K562 (cell line): ENCODE data around the gene OR2F2. TPM values are rescaled to one million over a fixed set of nuclear protein-coding genes. Genes with fewer than 3 reads are reported as not detected.

Source experiments
- ARID3A ChIP-seq: IDR thresholded peaks from 2 replicates; pipeline ENCODE4 v1.6.1; 2012; ENCODE audit warnings: low read depth, low read length, improper control_type of control experiment, borderline replicate concordance
- BCOR ChIP-seq: fragments of 450-650 bp; IDR thresholded peaks from 2 replicates; pipeline ENCODE4 v1.6.1; 2016
- CBFA2T2 ChIP-seq: fragments of 450-650 bp; conservative IDR thresholded peaks from 2 replicates; pipeline ENCODE4 v1.6.1; 2017; ENCODE audit warnings: mild to moderate bottlenecking
- CHD2 ChIP-seq: IDR thresholded peaks from 2 replicates; pipeline ENCODE4 v1.6.1; 2011; ENCODE audit warnings: low read depth, low read length
- FOXJ3 ChIP-seq: sonication (generic); formaldehyde crosslinking; IDR thresholded peaks from 2 replicates; pipeline ENCODE4 v1.4.0; 2020; ENCODE audit warnings: mild to moderate bottlenecking, missing genetic modification reagents
- IFI16 ChIP-seq: fragments of 250-450 bp; sonication (Bioruptor Pico); IDR thresholded peaks from 2 replicates; pipeline ENCODE4 v2.1.2; 2022; ENCODE audit warnings: mild to moderate bottlenecking, inconsistent platforms
- KLF1 ChIP-seq: fragments of 450-650 bp; IDR thresholded peaks from 2 replicates; pipeline ENCODE4 v1.6.1; 2016; ENCODE audit warnings: missing genetic modification characterization, missing compliant biosample characterization
- MAFK ChIP-seq: IDR thresholded peaks from 2 replicates; pipeline ENCODE4 v1.6.1; 2011; ENCODE audit warnings: low read length, improper control_type of control experiment
- PHB ChIP-seq: fragments of 250-450 bp; sonication (Bioruptor Pico); IDR thresholded peaks from 2 replicates; pipeline ENCODE4 v1.5.0; 2021
- RB1 ChIP-seq: fragments of 450-650 bp; IDR thresholded peaks from 2 replicates; pipeline ENCODE4 v1.6.1; 2017; ENCODE audit warnings: low read depth, mild to moderate bottlenecking
- RHOXF2B ChIP-seq: fragments of 250-450 bp; sonication (Bioruptor Pico); conservative IDR thresholded peaks from 2 replicates; pipeline ENCODE4 v1.5.1; 2021
- SP2 ChIP-seq: IDR thresholded peaks from 2 replicates; pipeline ENCODE4 v1.6.1; 2011; ENCODE audit warnings: mild to moderate bottlenecking, low read depth, low read length, moderate library complexity; ENCODE audit not compliant: poor library complexity, severe bottlenecking; ENCODE audit errors: extremely low read depth
- TSHZ1 ChIP-seq: fragments of 250-450 bp; sonication (Bioruptor Pico); IDR thresholded peaks from 2 replicates; pipeline ENCODE4 v1.4.0; 2020; ENCODE audit warnings: mild to moderate bottlenecking, moderate library complexity
- UBTF ChIP-seq, 2 experiments: IDR thresholded peaks; 2 replicates each; pipeline ENCODE4 v1.6.1; 2012; ENCODE audit warnings: improper control_type of control experiment in 2 of 2, low read depth in 2 of 2, low read length in 2 of 2, borderline replicate concordance in 1 of 2
- WHSC1 ChIP-seq: IDR thresholded peaks from one replicate; pipeline ENCODE4 v1.6.1; 2012; ENCODE audit warnings: low read length, control low read depth, inconsistent platforms
- ZNF274 ChIP-seq: IDR thresholded peaks from 2 replicates; pipeline ENCODE4 v1.6.1; 2011; ENCODE audit warnings: low read depth, mild to moderate bottlenecking, low read length, moderate library complexity, borderline replicate concordance
- ZNF324 ChIP-seq: fragments of 250-450 bp; sonication (Bioruptor Pico); IDR thresholded peaks from 2 replicates; pipeline ENCODE4 v1.4.0; 2020; ENCODE audit warnings: mild to moderate bottlenecking
- ZZZ3 ChIP-seq: fragments of 450-650 bp; IDR thresholded peaks from 2 replicates; pipeline ENCODE4 v1.6.1; 2016; ENCODE audit warnings: antibody characterized with exemption, mild to moderate bottlenecking, moderate library complexity
- polyA plus RNA-seq, 8 experiments: library from polyadenylated mRNA; depleted of rRNA in 4 of 8; stranded (reverse) in 5 of 8; unstranded in 3 of 8; fragments of >200 nt; fragmentation: Nextera tagmentation in 2 of 8; fragmentation: Illumina TruSeq in 1 of 8; extraction: Ambion mirVana in 2 of 8; extraction: Trizol in 1 of 8; gene quantifications; 2 replicates each; pipeline versions ENCODE4 v1.2.1 to v1.2.3, GENCODE V29; 2011 to 2014; ENCODE audit warnings: inconsistent platforms in 1 of 8, missing spikeins in 1 of 8
- total RNA-seq, 7 experiments: library from RNA; depleted of rRNA in 6 of 7; stranded (reverse); fragments of >200 nt in 6 of 7; fragmentation: Illumina TruSeq in 2 of 7; extraction: Trizol in 2 of 7; gene quantifications; 2 replicates each; pipeline versions ENCODE4 v1.2.1 to v1.2.3, GENCODE V29; 2011 to 2021; ENCODE audit warnings: low replicate concordance in 1 of 7
- TF ChIP-seq, protein P1 (sequence below): IDR thresholded peaks from 2 replicates; pipeline ENCODE4 v1.6.1; 2011; ENCODE audit warnings: borderline replicate concordance, low read depth, mild to moderate bottlenecking, moderate library complexity, low read length; ENCODE audit not compliant: insufficient read depth, poor library complexity, severe bottlenecking

OR2F2 gene
- total and polyA plus RNA-seq, 9 of the 15 experiments (the other 6 are each of a cell fraction or from before 2014, with no cell fraction given), result not detected

DNA sequence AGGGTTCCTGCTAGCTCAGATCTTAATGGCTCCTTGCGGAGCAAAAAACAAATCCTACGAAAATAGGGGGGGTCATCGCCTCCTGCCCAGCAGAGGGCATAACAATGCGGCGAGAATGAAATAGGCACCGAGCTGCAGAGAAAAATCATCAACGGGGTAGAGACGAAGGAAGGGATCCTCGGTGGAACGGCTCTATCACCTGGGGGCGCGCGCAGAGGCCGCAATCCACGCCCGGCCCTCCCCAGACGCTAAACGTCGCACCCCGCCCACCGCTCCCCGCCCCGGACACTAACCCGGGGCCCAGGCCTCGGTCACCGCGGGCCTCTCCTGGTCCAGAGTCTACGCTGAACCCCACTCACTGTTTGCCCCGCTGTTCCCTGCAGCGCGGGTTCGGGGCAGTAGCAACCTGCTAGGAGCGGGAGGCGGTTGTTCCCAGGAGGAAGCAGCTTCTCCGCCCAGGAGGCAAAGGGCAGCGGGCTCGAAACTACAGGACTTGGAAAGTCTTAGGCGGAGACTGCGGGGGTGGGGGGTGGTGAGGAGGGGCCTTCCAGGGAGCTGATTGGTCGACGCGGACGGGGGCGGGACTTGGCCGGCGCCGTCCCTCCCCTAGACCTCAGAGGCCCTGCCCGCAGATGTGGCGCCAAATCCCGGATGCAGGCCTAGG, 33.2 kb upstream of the OR2F2 start, which contains the start of gene TCAF1 (continued):
- no peak for TF ChIP-seq IFI16
- peak in 1 of 2 experiments; percentile 55; a peak in 2 of 4 replicates for TF ChIP-seq UBTF (IDR thresholded peaks at IDR 0.05; ENCODE audit: borderline replicate concordance in 1 of 2, low read depth in 2 of 2, low read length in 2 of 2)
- TF ChIP-seq, protein P1, sequence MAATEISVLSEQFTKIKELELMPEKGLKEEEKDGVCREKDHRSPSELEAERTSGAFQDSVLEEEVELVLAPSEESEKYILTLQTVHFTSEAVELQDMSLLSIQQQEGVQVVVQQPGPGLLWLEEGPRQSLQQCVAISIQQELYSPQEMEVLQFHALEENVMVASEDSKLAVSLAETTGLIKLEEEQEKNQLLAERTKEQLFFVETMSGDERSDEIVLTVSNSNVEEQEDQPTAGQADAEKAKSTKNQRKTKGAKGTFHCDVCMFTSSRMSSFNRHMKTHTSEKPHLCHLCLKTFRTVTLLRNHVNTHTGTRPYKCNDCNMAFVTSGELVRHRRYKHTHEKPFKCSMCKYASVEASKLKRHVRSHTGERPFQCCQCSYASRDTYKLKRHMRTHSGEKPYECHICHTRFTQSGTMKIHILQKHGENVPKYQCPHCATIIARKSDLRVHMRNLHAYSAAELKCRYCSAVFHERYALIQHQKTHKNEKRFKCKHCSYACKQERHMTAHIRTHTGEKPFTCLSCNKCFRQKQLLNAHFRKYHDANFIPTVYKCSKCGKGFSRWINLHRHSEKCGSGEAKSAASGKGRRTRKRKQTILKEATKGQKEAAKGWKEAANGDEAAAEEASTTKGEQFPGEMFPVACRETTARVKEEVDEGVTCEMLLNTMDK, result no peak
- TF ChIP-seq ZNF274, result no peak
- no peak for TF ChIP-seq CHD2
- no peak for TF ChIP-seq MAFK
- no peak for TF ChIP-seq ARID3A
- no peak for TF ChIP-seq CBFA2T2
- TF ChIP-seq BCOR, result peak; percentile 76
- TF ChIP-seq RHOXF2B (CRISPR knock-in tag), result 0 out of 2 replicates have a peak, but pooled peaks have one; percentile 31
- TF ChIP-seq RB1, result peak; percentile 66; the same call in 1 of the 2 replicates
- TF ChIP-seq FOXJ3, result no peak
- TF ChIP-seq WHSC1, result no peak
- no peak; the same call in 1 of the 2 replicates for TF ChIP-seq KLF1 (tag)
- no peak for TF ChIP-seq SP2
- no peak for TF ChIP-seq PHB
- TF ChIP-seq TSHZ1, result no peak
- no peak for TF ChIP-seq ZNF324 (CRISPR knock-in tag)
- TF ChIP-seq ZZZ3, result peak; percentile 33; the same call in 1 of the 2 replicates
